HepG2 (cell line): ENCODE measurements around the gene TUBB. TPM values are rescaled to one million over a fixed set of nuclear protein-coding genes. Genes with fewer than 3 reads are reported as not detected.

Experiments used
- ATRX ChIP-seq: sonication (generic); formaldehyde crosslinking; IDR thresholded peaks from 2 replicates; pipeline ENCODE4 v1.4.0; 2020; ENCODE audit warnings: missing genetic modification reagents, borderline replicate concordance
- BRD4 ChIP-seq: sonication (generic); formaldehyde crosslinking; IDR thresholded peaks from 2 replicates; pipeline ENCODE4 v1.4.0; 2020; ENCODE audit warnings: missing genetic modification reagents
- CTCF ChIP-seq: sonication (generic); formaldehyde crosslinking; IDR thresholded peaks from 2 replicates; pipeline ENCODE4 v1.5.0; 2020; ENCODE audit warnings: mild to moderate bottlenecking, missing genetic modification reagents, moderate library complexity
- HNRNPL ChIP-seq: fragments of 200-400 bp; formaldehyde crosslinking; IDR thresholded peaks from 2 replicates; pipeline ENCODE4 v1.6.1; 2017; ENCODE audit warnings: mild to moderate bottlenecking, low read depth, low read length
- KDM3A ChIP-seq: IDR thresholded peaks from 2 replicates; pipeline ENCODE4 v1.6.1; 2018; ENCODE audit warnings: low read depth, missing compliant biosample characterization
- MYC ChIP-seq: sonication (generic); formaldehyde crosslinking; IDR thresholded peaks from 2 replicates; pipeline ENCODE4 v1.9.0; 2021; ENCODE audit warnings: missing genetic modification reagents, borderline replicate concordance
- NFIB ChIP-seq: sonication (generic); formaldehyde crosslinking; IDR thresholded peaks from 2 replicates; pipeline ENCODE4 v1.9.0; 2021; ENCODE audit warnings: missing genetic modification reagents, mild to moderate bottlenecking, borderline replicate concordance
- RERE ChIP-seq: IDR thresholded peaks from 2 replicates; pipeline ENCODE4 v1.6.1; 2016; ENCODE audit warnings: low read depth, missing genetic modification reagents, missing compliant biosample characterization
- RORA ChIP-seq: sonication (generic); formaldehyde crosslinking; IDR thresholded peaks from 2 replicates; pipeline ENCODE4 v1.5.0; 2020; ENCODE audit warnings: mild to moderate bottlenecking, missing genetic modification reagents, moderate library complexity
- STAT5B ChIP-seq: sonication (generic); formaldehyde crosslinking; IDR thresholded peaks from 2 replicates; pipeline ENCODE4 v1.4.0; 2020; ENCODE audit warnings: missing genetic modification reagents
- TAF1 ChIP-seq: sonication (generic); formaldehyde crosslinking; IDR thresholded peaks from 2 replicates; pipeline ENCODE4 v1.4.0; 2020; ENCODE audit warnings: missing genetic modification reagents
- TBX2 ChIP-seq: sonication (generic); formaldehyde crosslinking; IDR thresholded peaks from 2 replicates; pipeline ENCODE4 v1.5.0; 2020; ENCODE audit warnings: missing genetic modification reagents, mild to moderate bottlenecking, borderline replicate concordance
- TCF7L2 ChIP-seq: IDR thresholded peaks from 2 replicates; pipeline ENCODE4 v1.6.1; 2011; ENCODE audit warnings: mild to moderate bottlenecking, low read depth, low read length, moderate library complexity
- XRCC5 ChIP-seq: fragments of 200-400 bp; formaldehyde crosslinking; optimal IDR thresholded peaks from 2 replicates; pipeline ENCODE3; 2017; ENCODE audit warnings: mild to moderate bottlenecking, low read length
- ZKSCAN1 ChIP-seq: fragments of 150-350 bp; IDR thresholded peaks from 2 replicates; pipeline ENCODE4 v1.6.1; 2014; ENCODE audit warnings: low read length
- ZNF441 ChIP-seq: sonication (generic); formaldehyde crosslinking; IDR thresholded peaks from 2 replicates; pipeline ENCODE4 v1.7.0; 2021; ENCODE audit warnings: missing genetic modification reagents, borderline replicate concordance
- ZNF614 ChIP-seq: IDR thresholded peaks from 2 replicates; pipeline ENCODE4 v1.6.1; 2018; ENCODE audit warnings: missing biosample characterization, missing genetic modification reagents, inconsistent platforms, borderline replicate concordance
- ZNF75D ChIP-seq: sonication (generic); formaldehyde crosslinking; IDR thresholded peaks from 2 replicates; pipeline ENCODE4 v1.8.1; 2023; ENCODE audit warnings: missing genetic modification reagents, mild to moderate bottlenecking, borderline replicate concordance
- ZNF766 ChIP-seq: sonication (generic); formaldehyde crosslinking; IDR thresholded peaks from 2 replicates; pipeline ENCODE4 v1.5.0; 2020; ENCODE audit warnings: missing genetic modification reagents, borderline replicate concordance
- ZNF792 ChIP-seq: IDR thresholded peaks from 2 replicates; pipeline ENCODE4 v1.6.1; 2016
- ZNF800 ChIP-seq: sonication (generic); formaldehyde crosslinking; IDR thresholded peaks from 2 replicates; pipeline ENCODE4 v1.4.0; 2020; ENCODE audit warnings: missing genetic modification reagents
- ZNF816 ChIP-seq: sonication (generic); formaldehyde crosslinking; IDR thresholded peaks from 2 replicates; pipeline ENCODE4 v1.8.0; 2022; ENCODE audit warnings: missing genetic modification reagents, mild to moderate bottlenecking, borderline replicate concordance
- polyA plus RNA-seq, 8 experiments: library from polyadenylated mRNA; depleted of rRNA in 3 of 8; stranded (reverse) in 7 of 8; unstranded in 1 of 8; fragments of >200 nt; fragmentation: Illumina TruSeq in 4 of 8; extraction: Trizol in 4 of 8; gene quantifications; 2 replicates each; pipeline versions ENCODE4 v1.2.1 to v1.2.3, GENCODE V29; 2011 to 2016; ENCODE audit warnings: low read depth in 4 of 8, missing spikeins in 1 of 8, mixed read lengths in 1 of 8; ENCODE audit not compliant: insufficient read depth in 1 of 8
- total RNA-seq, 5 experiments: library from RNA; depleted of rRNA; stranded (reverse); fragments of >200 nt; fragmentation: Illumina TruSeq; extraction: Trizol; gene quantifications; 2 replicates each; pipeline ENCODE4 v1.2.3, GENCODE V29; 2016; ENCODE audit warnings: low read depth in 1 of 5

The TUBB gene
- total and polyA plus RNA-seq, 2 of the 13 experiments (the other 11 are each of a cell fraction or from before 2014, with no cell fraction given), result 911 to 1,163 TPM

- TF ChIP-seq RERE (CRISPR knock-in tag), result no peak
- peak; percentile 36; the same call in 1 of the 2 replicates for TF ChIP-seq TBX2
- TF ChIP-seq HNRNPL, result no peak
- TF ChIP-seq XRCC5, result peak; percentile 95
- peak; percentile 42; the same call in 1 of the 2 replicates for TF ChIP-seq ZNF792 (CRISPR knock-in tag)
- TF ChIP-seq TCF7L2, result no peak
- no peak for TF ChIP-seq ZNF75D
- TF ChIP-seq BRD4 (CRISPR knock-in tag), result no peak
- no peak for TF ChIP-seq RORA (CRISPR knock-in tag)
- TF ChIP-seq ZNF614 (CRISPR knock-in tag), result peak; percentile 83; the same call in 1 of the 2 replicates
- TF ChIP-seq ZNF766 (CRISPR knock-in tag), result no peak
- TF ChIP-seq ATRX (CRISPR knock-in tag), result no peak; the same call in 1 of the 2 replicates
- peak; percentile 100 for TF ChIP-seq CTCF (CRISPR knock-in tag)
- no peak for TF ChIP-seq ZNF816 (CRISPR knock-in tag)
- TF ChIP-seq NFIB, result no peak
- peak; percentile 99 for TF ChIP-seq KDM3A (CRISPR knock-in tag)
- no peak for TF ChIP-seq TAF1
- TF ChIP-seq ZNF441, result no peak
- no peak for TF ChIP-seq STAT5B (CRISPR knock-in tag)
- no peak; the same call in 1 of the 2 replicates for TF ChIP-seq ZKSCAN1
- peak; percentile 39; the same call in 1 of the 2 replicates for TF ChIP-seq MYC (CRISPR knock-in tag)
- no peak; the same call in 1 of the 2 replicates for TF ChIP-seq ZNF800 (CRISPR knock-in tag)
These were observed 41.0 kb upstream of the TUBB start (continued) for GRCh38 chr6:30678964-30679726.
